Fibroblast of lung (primary cell): ENCODE measurements around the gene SMC6. TPM values are rescaled to one million over a fixed set of nuclear protein-coding genes. Genes with fewer than 3 reads are reported as not detected.
A peak's percentile ranks its signal among the peaks of the same experiment; 100 is the strongest.

Source experiments
- DNase-seq, 2 donors: peaks; one replicate each; pipeline versions ENCODE4 v3.0.0 to v3.0.0-alpha.2; 2010; ENCODE audit warnings: low read depth in 2 of 2
- H2AFZ ChIP-seq: 2 replicates; pipeline ENCODE4 v1.5.1; 2012; ENCODE audit warnings: low read length, control low read depth, inconsistent platforms
- H3K27ac ChIP-seq: 2 replicates; pipeline ENCODE4 v1.5.1; 2011; ENCODE audit warnings: low read length, control low read depth; ENCODE audit not compliant: insufficient read depth
- H3K27me3 ChIP-seq: 2 replicates; pipeline ENCODE4 v1.5.1; 2011; ENCODE audit warnings: mild to moderate bottlenecking, low read length; ENCODE audit not compliant: control insufficient read depth, insufficient read depth
- H3K36me3 ChIP-seq: 2 replicates; pipeline ENCODE4 v1.5.1; 2011; ENCODE audit warnings: low read length; ENCODE audit not compliant: control insufficient read depth, insufficient read depth
- H3K4me1 ChIP-seq: 2 replicates; pipeline ENCODE4 v1.5.1; 2011; ENCODE audit warnings: low read length; ENCODE audit not compliant: control insufficient read depth, insufficient read depth; ENCODE audit errors: extremely low read depth
- H3K4me2 ChIP-seq: 2 replicates; pipeline ENCODE4 v1.5.1; 2011; ENCODE audit warnings: low read length, control low read depth; ENCODE audit not compliant: insufficient read depth; ENCODE audit errors: extremely low read depth
- H3K4me3 ChIP-seq, 4 experiments: fragments of 200-600 bp in 1 of 4; sonication (generic) in 1 of 4; replicated peaks in 1 of 4; 2 replicates each; pipeline ENCODE4 v1.5.1; 2011 to 2016; ENCODE audit warnings: low read length in 4 of 4, low read depth in 3 of 4, mild to moderate bottlenecking in 3 of 4, control low read depth in 2 of 4, inconsistent platforms in 1 of 4, mixed read lengths in 1 of 4; ENCODE audit not compliant: insufficient read depth in 1 of 4; ENCODE audit errors: control extremely low read depth in 1 of 4
- H3K79me2 ChIP-seq: 2 replicates; pipeline ENCODE4 v1.5.1; 2012; ENCODE audit warnings: mild to moderate bottlenecking, low read length, inconsistent platforms; ENCODE audit not compliant: control insufficient read depth, insufficient read depth
- H3K9ac ChIP-seq: 2 replicates; pipeline ENCODE4 v1.5.1; 2011; ENCODE audit warnings: mild to moderate bottlenecking, low read length, control low read depth; ENCODE audit not compliant: insufficient read depth
- H3K9me3 ChIP-seq: 2 replicates; pipeline ENCODE4 v1.5.1; 2012; ENCODE audit warnings: low read depth, low read length; ENCODE audit not compliant: control insufficient read depth, insufficient read depth
- H4K20me1 ChIP-seq: 2 replicates; pipeline ENCODE4 v1.5.1; 2011; ENCODE audit warnings: low read length; ENCODE audit not compliant: control insufficient read depth, insufficient read depth; ENCODE audit errors: extremely low read depth
- EZH2 ChIP-seq: IDR thresholded peaks from 2 replicates; pipeline ENCODE4 v1.5.1; 2012; ENCODE audit warnings: low read length, control low read depth, mild to moderate bottlenecking; ENCODE audit errors: missing control alignments
- polyA plus RNA-seq, 2 donors: library from polyadenylated mRNA; depleted of rRNA in 1 of 2; stranded (reverse) in 1 of 2; unstranded in 1 of 2; fragments of >200 nt; gene quantifications; 2 replicates each; pipeline ENCODE4 v1.2.1, GENCODE V29; 2011 to 2012; ENCODE audit warnings: missing spikeins in 1 of 2
- total RNA-seq: library from RNA; depleted of rRNA; stranded (reverse); fragments of >200 nt; gene quantifications from 2 replicates; pipeline ENCODE4 v1.2.1, GENCODE V29; 2014
- TF ChIP-seq, protein P1 (sequence below), 2 donors: IDR thresholded peaks in 1 of 2; conservative IDR thresholded peaks in 1 of 2; 1 replicate in 1 of 2; 2 replicates in 1 of 2; pipeline ENCODE4 v1.5.1; 2011 to 2012; ENCODE audit warnings: low read length in 2 of 2, control low read depth in 1 of 2, inconsistent platforms in 1 of 2, low read depth in 1 of 2, mild to moderate bottlenecking in 1 of 2

The SMC6 gene
- total and polyA plus RNA-seq, 2 donors (not counting 1 experiment from before 2014, with no cell fraction given): 17.9 to 22.8 TPM

GRCh38 chr2:17680119-17680518 is 73.5 kb downstream of the SMC6 start:
- TF ChIP-seq, protein P1, sequence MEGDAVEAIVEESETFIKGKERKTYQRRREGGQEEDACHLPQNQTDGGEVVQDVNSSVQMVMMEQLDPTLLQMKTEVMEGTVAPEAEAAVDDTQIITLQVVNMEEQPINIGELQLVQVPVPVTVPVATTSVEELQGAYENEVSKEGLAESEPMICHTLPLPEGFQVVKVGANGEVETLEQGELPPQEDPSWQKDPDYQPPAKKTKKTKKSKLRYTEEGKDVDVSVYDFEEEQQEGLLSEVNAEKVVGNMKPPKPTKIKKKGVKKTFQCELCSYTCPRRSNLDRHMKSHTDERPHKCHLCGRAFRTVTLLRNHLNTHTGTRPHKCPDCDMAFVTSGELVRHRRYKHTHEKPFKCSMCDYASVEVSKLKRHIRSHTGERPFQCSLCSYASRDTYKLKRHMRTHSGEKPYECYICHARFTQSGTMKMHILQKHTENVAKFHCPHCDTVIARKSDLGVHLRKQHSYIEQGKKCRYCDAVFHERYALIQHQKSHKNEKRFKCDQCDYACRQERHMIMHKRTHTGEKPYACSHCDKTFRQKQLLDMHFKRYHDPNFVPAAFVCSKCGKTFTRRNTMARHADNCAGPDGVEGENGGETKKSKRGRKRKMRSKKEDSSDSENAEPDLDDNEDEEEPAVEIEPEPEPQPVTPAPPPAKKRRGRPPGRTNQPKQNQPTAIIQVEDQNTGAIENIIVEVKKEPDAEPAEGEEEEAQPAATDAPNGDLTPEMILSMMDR (conservative IDR thresholded peaks at IDR 0.05 in 1 of 2, IDR thresholded peaks at IDR 0.05 in 1 of 2; ENCODE audit: low read depth in 1 of 2, low read length in 2 of 2): no peak
- TF ChIP-seq EZH2: no peak
- Histone ChIP-seq H3K79me2 (no peaks in the 10 kb centered on the region), H3K4me1 (no peaks in the 10 kb centered on the region), H3K4me2 (no peak overlapping the region), H3K4me3 (no peak overlapping the region), H3K27ac (no peak overlapping the region), H3K9me3 (no peaks in the 10 kb centered on the region), H4K20me1 (no peaks in the 10 kb centered on the region), H2AFZ (no peak overlapping the region), H3K27me3 (no peaks in the 10 kb centered on the region), H3K9ac (no peak overlapping the region), H3K36me3 (peaks cover 2% of the 10 kb centered on the region)
- DNase-seq: peak in 1 of 2 donors; percentile 30

- TF ChIP-seq EZH2: no peak
- TF ChIP-seq, protein P1 (conservative IDR thresholded peaks at IDR 0.05 in 1 of 2, IDR thresholded peaks at IDR 0.05 in 1 of 2; ENCODE audit: low read depth in 1 of 2, low read length in 2 of 2): no peak
- no peaks in the 10 kb centered on the region for H3K27me3 ChIP-seq
- no peak overlapping the region for H2AFZ ChIP-seq
- DNase-seq: no peak
- H3K79me2 ChIP-seq: no peaks in the 10 kb centered on the region
- H3K9ac ChIP-seq: no peak overlapping the region
- H3K36me3 ChIP-seq: peaks cover 2% of the 10 kb centered on the region
- H3K4me1 ChIP-seq: no peaks in the 10 kb centered on the region
- no peaks in the 10 kb centered on the region for H3K9me3 ChIP-seq
- H3K4me2 ChIP-seq: no peak overlapping the region
- H3K4me3 ChIP-seq: no peak overlapping the region
- H4K20me1 ChIP-seq: no peaks in the 10 kb centered on the region
- no peak overlapping the region for H3K27ac ChIP-seq
Measured at GRCh38 chr2:17674817-17675216, 78.8 kb downstream of the SMC6 start.

DNA sequence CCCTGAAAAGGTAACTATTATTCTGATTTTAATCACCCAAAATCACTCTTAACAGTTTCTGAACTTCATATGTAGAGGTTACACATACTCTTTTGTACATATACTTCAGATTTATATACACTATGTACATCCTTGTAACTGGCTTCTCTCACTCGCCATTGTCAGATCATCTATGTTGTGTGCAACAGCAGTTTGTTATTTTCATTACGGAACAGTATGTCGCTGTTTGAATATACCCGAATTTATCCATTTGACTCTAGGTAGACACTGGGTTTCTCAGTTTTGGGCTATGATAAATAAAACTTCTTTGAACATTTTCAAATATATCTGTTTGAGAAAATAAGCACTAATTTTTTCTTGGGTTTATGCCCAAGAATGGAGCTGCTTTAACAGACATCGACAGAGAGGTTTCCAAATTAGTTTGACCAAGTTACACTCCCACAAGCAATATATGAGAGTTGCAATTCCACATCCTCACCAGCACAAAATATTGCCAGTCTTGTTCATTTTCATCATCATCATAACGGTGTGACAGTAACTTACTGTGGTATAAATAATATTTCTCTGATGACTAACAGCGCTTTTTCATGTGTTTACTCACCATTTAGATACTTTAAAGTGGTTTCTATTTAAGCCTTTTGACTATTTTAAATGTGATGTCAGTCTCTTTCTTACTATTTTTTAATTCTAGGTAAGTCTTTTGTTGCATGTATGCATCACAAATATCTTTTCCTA is 80.9 kb downstream of the SMC6 start:
- Histone ChIP-seq H3K79me2 (no peaks in the 10 kb centered on the region), H3K4me3 (no peak overlapping the region), H3K4me1 (no peaks in the 10 kb centered on the region), H3K27me3 (no peaks in the 10 kb centered on the region), H4K20me1 (no peaks in the 10 kb centered on the region), H2AFZ (no peak overlapping the region), H3K4me2 (no peak overlapping the region), H3K27ac (no peak overlapping the region), H3K36me3 (peaks cover 4% of the 10 kb centered on the region), H3K9me3 (no peaks in the 10 kb centered on the region), H3K9ac (no peak overlapping the region)
- DNase-seq: peak; percentile 72 to 83
- TF ChIP-seq EZH2: no peak
- TF ChIP-seq, protein P1 (conservative IDR thresholded peaks at IDR 0.05 in 1 of 2, IDR thresholded peaks at IDR 0.05 in 1 of 2; ENCODE audit: low read depth in 1 of 2, low read length in 2 of 2): peak in 1 of 2 donors; percentile 12
